ENCODE results near the gene STX7.

STX7 gene

GRCh38 chr6:132400883-132401617 is 111.9 kb downstream of the STX7 start, which contains the start of gene MOXD1:
Gene MOXD1, minus strand, starts transcription at chr6:132401475. Its CDS starts 49 bp downstream, at chr6:132401426.
- no peaks in the 10 kb centered on the region for H3K9me2 ChIP-seq (ENCODE audit: low read depth, low read length)
- H3K4me3 ChIP-seq (ENCODE audit: low read depth, low read length, poor library complexity, severe bottlenecking): peak within 1 kb of the TSS; percentile 65
- peaks cover 4% of the 10 kb centered on the region; the same call in 1 of the 2 replicates for H3K27me3 ChIP-seq (ENCODE audit: insufficient read depth, low read length)
- no peaks in the 10 kb centered on the region for H3K36me3 ChIP-seq (ENCODE audit: insufficient read depth, low read length)
- peak within 1 kb of the TSS; percentile 63 for H3K4me2 ChIP-seq (ENCODE audit: low read length)
- no peak within 1 kb of the TSS for H3K27ac ChIP-seq (ENCODE audit: low read depth, low read length, poor library complexity, severe bottlenecking)
- peaks cover 4% of the 10 kb centered on the region; the same call in 1 of the 2 replicates for H3F3A ChIP-seq (ENCODE audit: insufficient read depth, low read length)
- no peaks in the 10 kb centered on the region for H3K9me3 ChIP-seq (ENCODE audit: low read length)
- no peak within 1 kb of the TSS for H2AFZ ChIP-seq (ENCODE audit: low read length)
- H3K79me2 ChIP-seq (ENCODE audit: insufficient read depth, low read length): no peaks in the 10 kb centered on the region
- H4K20me1 ChIP-seq (ENCODE audit: insufficient read depth, low read length): no peaks in the 10 kb centered on the region
- TF ChIP-seq CTCF (IDR thresholded peaks at IDR 0.05; ENCODE audit: low read length): no peak
- TF ChIP-seq EZH2 (IDR thresholded peaks at IDR 0.05; ENCODE audit: borderline replicate concordance, low read length): no peak
- peak within 1 kb of the TSS; percentile 56 for H3K9ac ChIP-seq (ENCODE audit: low read length)
- peaks cover 16% of the 10 kb centered on the region for H3K4me1 ChIP-seq (ENCODE audit: insufficient read depth, low read length, severe bottlenecking)

GRCh38 chr6:132400555-132400882 is 112.4 kb downstream of the STX7 start:
- no peak overlapping the region for H2AFZ ChIP-seq (ENCODE audit: low read length)
- H3K4me1 ChIP-seq (ENCODE audit: insufficient read depth, low read length, severe bottlenecking): peaks cover 16% of the 10 kb centered on the region
- peaks cover 4% of the 10 kb centered on the region; the same call in 1 of the 2 replicates for H3K27me3 ChIP-seq (ENCODE audit: insufficient read depth, low read length)

GRCh38 chr6:132399376-132400074 is 113.4 kb downstream of the STX7 start:
- no peaks in the 10 kb centered on the region for H3K36me3 ChIP-seq (ENCODE audit: insufficient read depth, low read length)
- H3K79me2 ChIP-seq (ENCODE audit: insufficient read depth, low read length): no peaks in the 10 kb centered on the region
- no peak overlapping the region for H3K4me2 ChIP-seq (ENCODE audit: low read length)
- no peak overlapping the region for H3K9ac ChIP-seq (ENCODE audit: low read length)
- H3K9me3 ChIP-seq (ENCODE audit: low read length): peaks cover 4% of the 10 kb centered on the region
- H3K9me2 ChIP-seq (ENCODE audit: low read depth, low read length): no peaks in the 10 kb centered on the region
- H3K27ac ChIP-seq (ENCODE audit: low read depth, low read length, poor library complexity, severe bottlenecking): no peak overlapping the region
- H3K4me3 ChIP-seq (ENCODE audit: low read depth, low read length, poor library complexity, severe bottlenecking): no peak overlapping the region
- H4K20me1 ChIP-seq (ENCODE audit: insufficient read depth, low read length): no peaks in the 10 kb centered on the region
- peaks cover 4% of the 10 kb centered on the region; the same call in 1 of the 2 replicates for H3K27me3 ChIP-seq (ENCODE audit: insufficient read depth, low read length)
- TF ChIP-seq CTCF (IDR thresholded peaks at IDR 0.05; ENCODE audit: low read length) (no peak), EZH2 (IDR thresholded peaks at IDR 0.05; ENCODE audit: borderline replicate concordance, low read length) (no peak)
- H2AFZ ChIP-seq (ENCODE audit: low read length): no peak overlapping the region
- H3F3A ChIP-seq (ENCODE audit: insufficient read depth, low read length): peaks cover 4% of the 10 kb centered on the region; the same call in 1 of the 2 replicates
- H3K4me1 ChIP-seq (ENCODE audit: insufficient read depth, low read length, severe bottlenecking): peaks cover 16% of the 10 kb centered on the region

More at GRCh38 chr6:132400555-132400882, 112.4 kb downstream of the STX7 start:
- Histone ChIP-seq H3K27ac (ENCODE audit: low read depth, low read length, poor library complexity, severe bottlenecking) (no peak overlapping the region), H3K9ac (ENCODE audit: low read length) (peak overlapping the region; percentile 27), H3K9me2 (ENCODE audit: low read depth, low read length) (no peaks in the 10 kb centered on the region), H3K9me3 (ENCODE audit: low read length) (no peaks in the 10 kb centered on the region), H3K79me2 (ENCODE audit: insufficient read depth, low read length) (no peaks in the 10 kb centered on the region), H3K4me3 (ENCODE audit: low read depth, low read length, poor library complexity, severe bottlenecking) (peak overlapping the region; percentile 65), H4K20me1 (ENCODE audit: insufficient read depth, low read length) (no peaks in the 10 kb centered on the region), H3K36me3 (ENCODE audit: insufficient read depth, low read length) (no peaks in the 10 kb centered on the region), H3K4me2 (ENCODE audit: low read length) (peak overlapping the region; percentile 63), H3F3A (ENCODE audit: insufficient read depth, low read length) (peaks cover 4% of the 10 kb centered on the region; the same call in 1 of the 2 replicates)
- TF ChIP-seq CTCF (IDR thresholded peaks at IDR 0.05; ENCODE audit: low read length): no peak

Data from OCI-LY1 (cell line).